Left lung (tissue), 10 donors: ENCODE results near the gene TWSG1. TPM values are rescaled to one million over a fixed set of nuclear protein-coding genes. Genes with fewer than 3 reads are reported as not detected.

ENCODE experiments used
- ATAC-seq: fragments of 200-7000 bp; cut with Tn5 transposase; one replicate; pipeline ENCODE4 v1.9.1; 2020; ENCODE audit warnings: moderate library complexity
- DNase-seq, 4 donors: peaks; one replicate each; pipeline ENCODE4 v3.0.0-alpha.2; 2013 to 2020
- H3K27ac ChIP-seq, 2 donors: fragments of 200-600 bp; sonication (generic) in 1 of 2; one replicate each; pipeline versions ENCODE4 v1.5.0 to v1.8.0; 2020 to 2021
- H3K27me3 ChIP-seq, 2 donors: fragments of 200-600 bp; sonication (generic) in 1 of 2; one replicate each; pipeline versions ENCODE4 v1.5.0 to v1.8.0; 2020 to 2021
- H3K36me3 ChIP-seq, 2 donors: fragments of 200-600 bp; sonication (generic) in 1 of 2; one replicate each; pipeline versions ENCODE4 v1.5.0 to v1.8.0; 2020 to 2021
- H3K4me1 ChIP-seq, 2 donors: fragments of 200-600 bp; one replicate each; pipeline ENCODE4 v1.8.0; 2021
- H3K4me3 ChIP-seq, 2 donors: fragments of 200-600 bp; sonication (generic) in 1 of 2; one replicate each; pipeline versions ENCODE4 v1.5.0 to v1.8.0; 2020 to 2021; ENCODE audit warnings: mild to moderate bottlenecking in 1 of 2
- H3K9me3 ChIP-seq, 2 donors: fragments of 200-600 bp; sonication (generic) in 1 of 2; one replicate each; pipeline versions ENCODE4 v1.5.0 to v1.8.0; 2020 to 2021
- intact Hi-C, 2 donors: fragments of 100-400 bp; cut with DNase I; formaldehyde crosslinking; loops; one replicate each; pipeline versions ENCODE4 v1.11.2 to v1.14.2; 2022
- polyA plus RNA-seq, 6 donors: library from polyadenylated mRNA; unstranded; fragments of 120-200 nt; gene quantifications; one replicate each; pipeline ENCODE4 v1.2.1, GENCODE V29; 2013; ENCODE audit not compliant: insufficient read length in 6 of 6
- total RNA-seq, 2 donors: library from RNA; stranded (reverse); fragmentation: NEBNext Ultra II Directional; extraction: Animal tissue kit (Norgen Biotek cat#: 25700); gene quantifications; one replicate each; pipeline ENCODE4 v1.2.1, GENCODE V29; 2021
- TF ChIP-seq, protein P1 (sequence below), 2 donors: fragments of 200-600 bp; sonication (generic) in 1 of 2; IDR thresholded peaks; one replicate each; pipeline versions ENCODE4 v1.5.0 to v1.8.0; 2021; ENCODE audit warnings: antibody characterized with exemption in 2 of 2
- donor health status: DM: no; HTN: yes; CAD: no.
- donor health status: DM: no; HTN: no; CAD: no.

The TWSG1 gene
- total and polyA plus RNA-seq, 8 donors: 32.2 to 78.9 (median 71.0) TPM

DNA sequence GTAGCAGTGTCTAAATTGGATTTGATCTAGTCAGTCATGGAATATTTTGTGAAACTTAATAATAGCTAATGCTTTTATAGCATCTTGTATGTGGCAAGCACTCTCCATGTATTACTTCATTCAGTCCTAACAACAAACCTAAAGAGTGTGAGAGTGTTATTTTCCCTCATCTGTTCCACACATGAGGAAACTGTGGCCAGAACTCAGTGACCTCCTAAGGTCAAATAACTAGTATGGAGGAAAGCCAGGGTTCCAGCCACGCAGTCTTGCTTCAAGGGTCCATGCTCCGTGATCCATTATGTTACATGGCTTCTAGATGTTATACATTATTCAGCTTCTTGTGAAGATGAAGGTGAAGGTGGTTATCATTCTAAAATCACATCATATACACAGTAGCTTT is 45.5 kb downstream of the TWSG1 start:
- Histone ChIP-seq H3K4me1 (no peaks in the 10 kb centered on the region), H3K9me3 (no peaks in the 10 kb centered on the region), H3K27ac (peak overlapping the region in 1 of 2 donors; percentile 45), H3K36me3 (peaks cover 0 to 3% of the 10 kb centered on the region in 2 donors), H3K27me3 (no peaks in the 10 kb centered on the region), H3K4me3 (no peak overlapping the region)
- peak; percentile 32 for ATAC-seq
- TF ChIP-seq, protein P1, sequence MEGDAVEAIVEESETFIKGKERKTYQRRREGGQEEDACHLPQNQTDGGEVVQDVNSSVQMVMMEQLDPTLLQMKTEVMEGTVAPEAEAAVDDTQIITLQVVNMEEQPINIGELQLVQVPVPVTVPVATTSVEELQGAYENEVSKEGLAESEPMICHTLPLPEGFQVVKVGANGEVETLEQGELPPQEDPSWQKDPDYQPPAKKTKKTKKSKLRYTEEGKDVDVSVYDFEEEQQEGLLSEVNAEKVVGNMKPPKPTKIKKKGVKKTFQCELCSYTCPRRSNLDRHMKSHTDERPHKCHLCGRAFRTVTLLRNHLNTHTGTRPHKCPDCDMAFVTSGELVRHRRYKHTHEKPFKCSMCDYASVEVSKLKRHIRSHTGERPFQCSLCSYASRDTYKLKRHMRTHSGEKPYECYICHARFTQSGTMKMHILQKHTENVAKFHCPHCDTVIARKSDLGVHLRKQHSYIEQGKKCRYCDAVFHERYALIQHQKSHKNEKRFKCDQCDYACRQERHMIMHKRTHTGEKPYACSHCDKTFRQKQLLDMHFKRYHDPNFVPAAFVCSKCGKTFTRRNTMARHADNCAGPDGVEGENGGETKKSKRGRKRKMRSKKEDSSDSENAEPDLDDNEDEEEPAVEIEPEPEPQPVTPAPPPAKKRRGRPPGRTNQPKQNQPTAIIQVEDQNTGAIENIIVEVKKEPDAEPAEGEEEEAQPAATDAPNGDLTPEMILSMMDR (IDR thresholded peaks at IDR 0.05): no peak
- intact Hi-C loops: no loop called here
- DNase-seq: peak in 1 of 4 donors; percentile 21

DNA sequence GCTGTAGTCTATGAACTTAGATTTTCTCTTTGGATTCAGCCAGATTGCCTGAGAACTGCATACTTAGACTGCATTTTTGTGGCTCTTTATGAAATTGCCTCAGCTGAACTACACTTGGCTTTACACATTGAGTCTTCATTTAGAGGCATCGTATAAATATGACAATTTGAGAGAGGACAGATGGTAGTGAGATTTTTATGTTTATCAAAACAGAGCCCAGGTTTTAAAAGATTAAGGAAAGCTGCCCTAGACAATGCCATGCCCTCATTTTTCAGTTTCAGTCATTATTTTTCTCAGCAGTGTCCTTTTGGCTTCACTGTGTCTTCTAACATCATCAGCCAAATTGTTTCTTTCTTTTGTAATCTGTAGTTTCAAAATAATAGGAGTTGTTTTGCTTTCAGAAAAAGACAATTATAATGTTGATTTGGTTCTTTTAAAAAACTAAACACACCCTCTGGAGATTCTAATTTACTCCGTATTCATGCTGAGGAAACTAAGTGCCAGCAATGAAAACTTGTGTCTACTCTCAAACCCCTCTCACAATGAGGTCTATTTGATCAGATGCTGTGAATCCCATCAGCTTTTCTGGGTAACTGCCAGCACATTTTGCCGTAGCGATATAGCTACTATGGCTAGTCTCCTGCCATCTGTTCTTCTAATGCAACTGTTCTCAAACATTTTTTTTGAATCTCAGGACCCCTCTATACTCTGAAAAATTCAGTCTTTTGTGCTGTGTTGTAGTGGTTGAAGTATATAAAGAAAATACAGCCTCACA is 46.2 kb downstream of the TWSG1 start:
- Histone ChIP-seq H3K9me3 (no peaks in the 10 kb centered on the region), H3K4me3 (no peak overlapping the region), H3K36me3 (peaks cover 0 to 3% of the 10 kb centered on the region in 2 donors), H3K27me3 (no peaks in the 10 kb centered on the region), H3K27ac (peak overlapping the region in 1 of 2 donors; percentile 45), H3K4me1 (no peaks in the 10 kb centered on the region)
- TF ChIP-seq, protein P1 (IDR thresholded peaks at IDR 0.05): no peak
- intact Hi-C loops: no loop called here
- peak in 2 of 4 donors; percentile 67 to 74 for DNase-seq
- ATAC-seq: peak; percentile 55

GRCh38 chr18:9386879-9387278 is 52.3 kb downstream of the TWSG1 start:
- TF ChIP-seq, protein P1 (IDR thresholded peaks at IDR 0.05): no peak
- ATAC-seq (no peak), DNase-seq (no peak)
- Histone ChIP-seq H3K36me3 (peaks cover 0 to 5% of the 10 kb centered on the region in 2 donors), H3K4me1 (no peaks in the 10 kb centered on the region), H3K27ac (no peak overlapping the region), H3K27me3 (no peaks in the 10 kb centered on the region), H3K9me3 (peaks cover 0 to 15% of the 10 kb centered on the region in 2 donors), H3K4me3 (no peak overlapping the region)
- intact Hi-C loops: no loop called here

- intact Hi-C loops: no loop called here
- H3K4me3 ChIP-seq: no peak overlapping the region
These were observed 53.3 kb downstream of the TWSG1 start for GRCh38 chr18:9387891-9388290.

GRCh38 chr18:9389706-9390105 is 55.1 kb downstream of the TWSG1 start:
- H3K9me3 ChIP-seq: peaks cover 0 to 21% of the 10 kb centered on the region in 2 donors
- intact Hi-C loops: no loop called here
- H3K27me3 ChIP-seq: no peaks in the 10 kb centered on the region
- TF ChIP-seq, protein P1 (IDR thresholded peaks at IDR 0.05): no peak
- H3K36me3 ChIP-seq: peaks cover 0 to 5% of the 10 kb centered on the region in 2 donors
- DNase-seq: no peak
- no peak overlapping the region for H3K4me3 ChIP-seq
- no peaks in the 10 kb centered on the region for H3K4me1 ChIP-seq
- ATAC-seq: no peak
- H3K27ac ChIP-seq: no peak overlapping the region

More at GRCh38 chr18:9387891-9388290, 53.3 kb downstream of the TWSG1 start:
- peaks cover 0 to 5% of the 10 kb centered on the region in 2 donors for H3K36me3 ChIP-seq
- DNase-seq: no peak
- no peaks in the 10 kb centered on the region for H3K27me3 ChIP-seq
- no peak for ATAC-seq
- peaks cover 0 to 21% of the 10 kb centered on the region in 2 donors for H3K9me3 ChIP-seq
- TF ChIP-seq, protein P1 (IDR thresholded peaks at IDR 0.05): no peak
- H3K4me1 ChIP-seq: no peaks in the 10 kb centered on the region
- no peak overlapping the region for H3K27ac ChIP-seq
